CD14-positive monocyte (primary cell): ENCODE measurements around the gene TGFBR3. TPM values are rescaled to one million over a fixed set of nuclear protein-coding genes. Genes with fewer than 3 reads are reported as not detected.

Experiments used
- DNase-seq, 3 donors: peaks; one replicate each; pipeline ENCODE4 v3.0.0-alpha.2; 2011 to 2022
- H2AFZ ChIP-seq: 2 replicates; pipeline ENCODE4 v1.6.0; 2012; ENCODE audit warnings: mild to moderate bottlenecking, low read depth, low read length, inconsistent platforms; ENCODE audit not compliant: insufficient read depth, poor library complexity, severe bottlenecking
- H3K27ac ChIP-seq, 2 donors: 1 replicate in 1 of 2; 2 replicates in 1 of 2; pipeline ENCODE4 v1.5.1; 2012 to 2013; ENCODE audit warnings: low read length in 2 of 2, control low read depth in 1 of 2, inconsistent platforms in 1 of 2, low read depth in 1 of 2, mild to moderate bottlenecking in 1 of 2
- H3K27me3 ChIP-seq, 2 donors: one replicate each; pipeline versions ENCODE4 v1.6.0 to v1.6.1; 2011 to 2013; ENCODE audit warnings: low read length in 2 of 2; ENCODE audit not compliant: control insufficient read depth in 2 of 2, insufficient read depth in 2 of 2
- H3K36me3 ChIP-seq, 2 donors: replicated peaks in 1 of 2; 1 replicate in 1 of 2; 2 replicates in 1 of 2; pipeline versions ENCODE4 v1.5.1 to v1.6.1; 2012 to 2013; ENCODE audit warnings: low read length in 2 of 2, control low read depth in 1 of 2, inconsistent platforms in 1 of 2, mild to moderate bottlenecking in 1 of 2; ENCODE audit not compliant: insufficient read depth in 2 of 2, control insufficient read depth in 1 of 2
- H3K4me1 ChIP-seq, 2 donors: 1 replicate in 1 of 2; 2 replicates in 1 of 2; pipeline versions ENCODE4 v1.5.1 to v1.6.1; 2012 to 2013; ENCODE audit warnings: low read length in 2 of 2, control low read depth in 1 of 2, inconsistent platforms in 1 of 2, mild to moderate bottlenecking in 1 of 2, moderate library complexity in 1 of 2; ENCODE audit not compliant: insufficient read depth in 2 of 2, control insufficient read depth in 1 of 2
- H3K4me2 ChIP-seq: replicated peaks from 2 replicates; pipeline ENCODE3; 2012; ENCODE audit warnings: low read length, moderate library complexity, mild to moderate bottlenecking; ENCODE audit not compliant: poor library complexity, severe bottlenecking; ENCODE audit errors: extremely low read depth
- H3K4me3 ChIP-seq, 3 experiments: fragments of 200-600 bp in 1 of 3; sonication (generic) in 1 of 3; replicated peaks in 1 of 3; 1 replicate in 2 of 3; 2 replicates in 1 of 3; pipeline ENCODE4 v1.5.1; 2011 to 2013; ENCODE audit warnings: low read length in 3 of 3, mild to moderate bottlenecking in 3 of 3, control low read depth in 2 of 3, low read depth in 2 of 3, inconsistent platforms in 1 of 3, moderate library complexity in 1 of 3
- H3K79me2 ChIP-seq: 2 replicates; pipeline ENCODE4 v1.6.0; 2012; ENCODE audit warnings: mild to moderate bottlenecking, control low read depth, inconsistent platforms, low read length, moderate library complexity; ENCODE audit not compliant: insufficient read depth
- H3K9ac ChIP-seq: 2 replicates; pipeline ENCODE4 v1.6.0; 2017; ENCODE audit warnings: low read length, mild to moderate bottlenecking; ENCODE audit not compliant: insufficient read depth, poor library complexity, severe bottlenecking
- H3K9me3 ChIP-seq, 2 donors: replicated peaks in 1 of 2; 1 replicate in 1 of 2; 2 replicates in 1 of 2; pipeline versions ENCODE4 v1.5.1 to v1.6.1; 2012 to 2013; ENCODE audit warnings: low read length in 2 of 2, control low read depth in 1 of 2; ENCODE audit not compliant: control insufficient read depth in 1 of 2, insufficient read depth in 1 of 2
- H4K20me1 ChIP-seq: 2 replicates; pipeline ENCODE4 v1.6.0; 2012; ENCODE audit warnings: mild to moderate bottlenecking, low read length, control low read depth, moderate library complexity; ENCODE audit not compliant: insufficient read depth
- H3K27ac Mint-ChIP-seq, 7 donors: one replicate each; pipeline ENCODE4 v1.8.0; 2020; ENCODE audit warnings: mild to moderate bottlenecking in 7 of 7, mixed read lengths in 7 of 7, moderate library complexity in 6 of 7, inconsistent platforms in 2 of 7
- H3K27me3 Mint-ChIP-seq, 3 donors: one replicate each; pipeline ENCODE4 v1.8.0; 2021 to 2022; ENCODE audit warnings: low read depth in 3 of 3, mild to moderate bottlenecking in 3 of 3, mixed read lengths in 3 of 3, moderate library complexity in 3 of 3, inconsistent platforms in 1 of 3
- H3K36me3 Mint-ChIP-seq, 2 donors: one replicate each; pipeline ENCODE4 v1.8.0; 2020; ENCODE audit warnings: mixed read lengths in 2 of 2, inconsistent platforms in 1 of 2, mild to moderate bottlenecking in 1 of 2
- H3K4me1 Mint-ChIP-seq: one replicate; pipeline ENCODE4 v1.8.0; 2020; ENCODE audit warnings: mild to moderate bottlenecking, mixed read lengths
- H3K4me3 Mint-ChIP-seq, 2 donors: one replicate each; pipeline ENCODE4 v1.8.0; 2020; ENCODE audit warnings: mild to moderate bottlenecking in 2 of 2, mixed read lengths in 2 of 2, moderate library complexity in 1 of 2
- H3K9me3 Mint-ChIP-seq, 7 donors: one replicate each; pipeline ENCODE4 v1.8.0; 2020 to 2022; ENCODE audit warnings: mixed read lengths in 7 of 7, mild to moderate bottlenecking in 6 of 7, moderate library complexity in 6 of 7, inconsistent platforms in 2 of 7
- CTCF ChIP-seq: fragments of 200-600 bp; IDR thresholded peaks from one replicate; pipeline ENCODE4 v1.8.0; 2022; ENCODE audit warnings: antibody characterized with exemption, mild to moderate bottlenecking
- WGBS: methylation state at CpG from one replicate; pipeline ENCODE4 v1.1.5; 2013; ENCODE audit warnings: missing lambda C conversion rate; ENCODE audit not compliant: insufficient coverage; 5-methylcytosine and 5-hydroxymethylcytosine counted together
- intact Hi-C, 2 donors: fragments of 100-400 bp; cut with micrococcal nuclease; formaldehyde crosslinking; loops; one replicate each; pipeline versions ENCODE4 v1.15.0 to v1.15.1; 2023
- polyA plus RNA-seq, 3 donors: library from polyadenylated mRNA; depleted of rRNA in 1 of 3; unstranded in 2 of 3; stranded (reverse) in 1 of 3; fragments of 300-500 nt in 2 of 3; fragments of >200 nt in 1 of 3; fragmentation: Illumina TruSeq in 2 of 3; gene quantifications; 1 replicate in 2 of 3; 2 replicates in 1 of 3; pipeline ENCODE4 v1.2.3, GENCODE V29; 2012 to 2021

TGFBR3 gene
- polyA plus RNA-seq, 3 donors, result 0.09 to 0.28 (median 0.20) TPM

GRCh38 chr1:91774520-91775203, 111.3 kb downstream of the TGFBR3 start:
- no CpG with 5 or more reads among the region's 7 CpGs for WGBS
- Mint-ChIP-seq H3K4me3 (no peak overlapping the region), H3K36me3 (no peaks in the 10 kb centered on the region), H3K9me3 (no peaks in the 10 kb centered on the region), H3K27me3 (peaks cover 0 to 5% (median 5%) of the 10 kb centered on the region in 3 donors), H3K4me1 (no peaks in the 10 kb centered on the region), H3K27ac (no peak overlapping the region)
- no peak overlapping the region for H3K4me2 ChIP-seq
- H2AFZ ChIP-seq, result no peak overlapping the region
- no peak for TF ChIP-seq CTCF
- intact Hi-C loops, result no loop called here
- no peaks in the 10 kb centered on the region for H3K79me2 ChIP-seq
- H3K9ac ChIP-seq, result no peak overlapping the region
- H3K4me3 ChIP-seq, result no peak overlapping the region
- no peak overlapping the region for H3K27ac ChIP-seq
- H3K9me3 ChIP-seq, result no peaks in the 10 kb centered on the region
- no peaks in the 10 kb centered on the region for H3K4me1 ChIP-seq
- no peak for DNase-seq
- no peaks in the 10 kb centered on the region for H4K20me1 ChIP-seq
- H3K27me3 ChIP-seq, result no peaks in the 10 kb centered on the region
- no peaks in the 10 kb centered on the region for H3K36me3 ChIP-seq

GRCh38 chr1:91771717-91772116, 114.2 kb downstream of the TGFBR3 start:
- no peak overlapping the region for H3K4me3 Mint-ChIP-seq
- H3K27me3 Mint-ChIP-seq, result peaks cover 0 to 5% (median 5%) of the 10 kb centered on the region in 3 donors
- H3K9me3 Mint-ChIP-seq, result peaks cover 0 to 3% (median 0%) of the 10 kb centered on the region in 7 donors
- no peak for TF ChIP-seq CTCF
- WGBS, result 100% methylated on average over 2 of the region's 2 CpGs
- Histone ChIP-seq H3K79me2 (no peaks in the 10 kb centered on the region), H3K4me2 (no peak overlapping the region), H3K27me3 (no peaks in the 10 kb centered on the region), H4K20me1 (no peaks in the 10 kb centered on the region), H3K4me3 (no peak overlapping the region), H3K36me3 (no peaks in the 10 kb centered on the region), H3K4me1 (no peaks in the 10 kb centered on the region), H3K9ac (no peak overlapping the region), H3K27ac (no peak overlapping the region), H3K9me3 (no peaks in the 10 kb centered on the region), H2AFZ (no peak overlapping the region)
- no peaks in the 10 kb centered on the region for H3K36me3 Mint-ChIP-seq
- intact Hi-C loops, result no loop called here
- no peak for DNase-seq
- H3K4me1 Mint-ChIP-seq, result no peaks in the 10 kb centered on the region
- no peak overlapping the region for H3K27ac Mint-ChIP-seq
